Subcutaneous adipose tissue (tissue), 4 donors: ENCODE measurements around the gene DMXL2. TPM values are rescaled to one million over a fixed set of nuclear protein-coding genes. Genes with fewer than 3 reads are reported as not detected.

Source experiments
- total RNA-seq, 4 donors: library from RNA; depleted of rRNA; stranded (reverse); fragments of >200 nt; gene quantifications; one replicate each; pipeline ENCODE4 v1.1.0, GENCODE V29; 2016
- TF ChIP-seq, protein P1 (sequence below): fragments of 450-650 bp; IDR thresholded peaks from one replicate; pipeline ENCODE4 v1.5.1; 2016; ENCODE audit warnings: low read depth, mild to moderate bottlenecking, control low read depth, antibody characterized with exemption, moderate library complexity

Gene DMXL2, protein sequence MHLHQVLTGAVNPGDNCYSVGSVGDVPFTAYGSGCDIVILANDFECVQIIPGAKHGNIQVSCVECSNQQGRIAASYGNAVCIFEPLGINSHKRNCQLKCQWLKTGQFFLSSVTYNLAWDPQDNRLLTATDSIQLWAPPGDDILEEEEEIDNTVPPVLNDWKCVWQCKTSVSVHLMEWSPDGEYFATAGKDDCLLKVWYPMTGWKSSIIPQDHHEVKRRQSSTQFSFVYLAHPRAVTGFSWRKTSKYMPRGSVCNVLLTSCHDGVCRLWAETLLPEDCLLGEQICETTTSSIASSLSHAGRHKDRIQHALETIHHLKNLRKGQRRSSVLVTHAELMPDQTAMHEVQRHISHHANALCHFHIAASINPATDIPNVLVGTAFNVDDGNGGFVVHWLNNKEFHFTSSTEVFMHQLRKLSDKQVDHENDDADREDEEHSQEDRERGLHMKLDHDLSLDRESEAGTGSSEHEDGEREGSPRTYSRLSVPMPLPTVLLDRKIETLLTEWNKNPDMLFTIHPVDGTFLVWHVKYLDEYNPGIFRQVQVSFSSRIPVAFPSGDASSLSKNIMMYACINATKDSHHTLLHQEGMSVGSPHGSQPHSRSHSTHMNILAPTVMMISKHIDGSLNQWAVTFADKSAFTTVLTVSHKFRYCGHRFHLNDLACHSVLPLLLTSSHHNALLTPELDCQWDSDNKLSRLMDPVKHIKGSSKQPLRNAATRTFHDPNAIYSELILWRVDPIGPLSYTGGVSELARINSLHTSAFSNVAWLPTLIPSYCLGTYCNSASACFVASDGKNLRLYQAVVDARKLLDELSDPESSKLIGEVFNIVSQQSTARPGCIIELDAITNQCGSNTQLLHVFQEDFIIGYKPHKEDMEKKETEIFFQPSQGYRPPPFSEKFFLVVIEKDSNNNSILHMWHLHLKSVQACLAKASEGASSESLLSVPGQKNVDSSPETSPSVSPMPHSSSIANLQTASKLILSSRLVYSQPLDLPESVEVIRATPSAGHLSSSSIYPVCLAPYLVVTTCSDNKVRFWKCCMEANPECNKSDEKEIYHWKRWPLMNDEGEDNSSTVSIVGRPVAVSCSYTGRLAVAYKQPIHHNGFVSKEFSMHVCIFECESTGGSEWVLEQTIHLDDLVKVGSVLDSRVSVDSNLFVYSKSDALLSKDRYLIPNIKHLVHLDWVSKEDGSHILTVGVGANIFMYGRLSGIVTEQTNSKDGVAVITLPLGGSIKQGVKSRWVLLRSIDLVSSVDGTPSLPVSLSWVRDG (N-terminal part only)
- total RNA-seq: 100 to 1,000 TPM in 1 of 4 donors, 10 to 100 TPM in 3; 35.2 to 215 (median 77.5) TPM

DNA sequence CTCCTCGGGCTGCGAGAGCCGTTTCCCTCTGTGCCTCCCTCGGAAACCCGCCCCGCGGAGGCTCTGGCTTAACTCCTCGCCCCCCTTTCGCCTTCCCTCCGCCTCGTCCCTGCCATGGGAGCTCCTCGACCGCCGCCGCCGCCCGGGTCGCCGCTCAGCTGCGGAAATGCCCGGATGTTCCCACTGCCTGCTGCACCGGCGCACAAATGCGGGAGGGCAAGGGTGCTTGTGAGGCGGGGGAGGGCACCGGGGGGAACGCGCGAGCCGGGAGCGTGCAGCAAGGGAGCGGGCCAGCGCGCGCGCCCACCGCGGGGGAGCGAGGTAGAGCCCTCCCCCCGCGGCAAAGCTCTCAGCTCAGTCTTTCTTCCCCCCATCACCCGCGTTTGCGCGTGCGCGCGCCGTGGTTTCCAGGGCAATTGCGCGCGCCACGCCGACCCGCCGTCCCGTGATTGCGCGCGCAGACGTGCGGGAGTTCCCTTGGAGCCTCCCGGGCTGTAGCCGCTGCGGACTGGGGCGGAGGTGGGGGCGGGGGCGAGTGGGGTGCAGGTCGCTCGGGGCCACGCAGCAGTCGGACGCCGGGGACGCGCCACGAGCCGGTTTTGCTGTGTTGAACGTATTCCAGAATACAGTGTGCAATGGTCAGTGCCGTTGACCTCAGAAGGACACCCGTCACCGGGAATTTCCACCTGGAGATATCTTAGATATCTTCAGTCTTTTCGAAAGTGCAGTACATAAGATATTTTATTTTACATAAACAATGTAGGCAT is at the start of gene DMXL2:
DMXL2 (minus strand) TSS at position 168 of the 767 bp plus-strand sequence. CDS start 226 bp downstream, outside the sequence.
- TF ChIP-seq, protein P1, sequence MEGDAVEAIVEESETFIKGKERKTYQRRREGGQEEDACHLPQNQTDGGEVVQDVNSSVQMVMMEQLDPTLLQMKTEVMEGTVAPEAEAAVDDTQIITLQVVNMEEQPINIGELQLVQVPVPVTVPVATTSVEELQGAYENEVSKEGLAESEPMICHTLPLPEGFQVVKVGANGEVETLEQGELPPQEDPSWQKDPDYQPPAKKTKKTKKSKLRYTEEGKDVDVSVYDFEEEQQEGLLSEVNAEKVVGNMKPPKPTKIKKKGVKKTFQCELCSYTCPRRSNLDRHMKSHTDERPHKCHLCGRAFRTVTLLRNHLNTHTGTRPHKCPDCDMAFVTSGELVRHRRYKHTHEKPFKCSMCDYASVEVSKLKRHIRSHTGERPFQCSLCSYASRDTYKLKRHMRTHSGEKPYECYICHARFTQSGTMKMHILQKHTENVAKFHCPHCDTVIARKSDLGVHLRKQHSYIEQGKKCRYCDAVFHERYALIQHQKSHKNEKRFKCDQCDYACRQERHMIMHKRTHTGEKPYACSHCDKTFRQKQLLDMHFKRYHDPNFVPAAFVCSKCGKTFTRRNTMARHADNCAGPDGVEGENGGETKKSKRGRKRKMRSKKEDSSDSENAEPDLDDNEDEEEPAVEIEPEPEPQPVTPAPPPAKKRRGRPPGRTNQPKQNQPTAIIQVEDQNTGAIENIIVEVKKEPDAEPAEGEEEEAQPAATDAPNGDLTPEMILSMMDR: no peak

DNA sequence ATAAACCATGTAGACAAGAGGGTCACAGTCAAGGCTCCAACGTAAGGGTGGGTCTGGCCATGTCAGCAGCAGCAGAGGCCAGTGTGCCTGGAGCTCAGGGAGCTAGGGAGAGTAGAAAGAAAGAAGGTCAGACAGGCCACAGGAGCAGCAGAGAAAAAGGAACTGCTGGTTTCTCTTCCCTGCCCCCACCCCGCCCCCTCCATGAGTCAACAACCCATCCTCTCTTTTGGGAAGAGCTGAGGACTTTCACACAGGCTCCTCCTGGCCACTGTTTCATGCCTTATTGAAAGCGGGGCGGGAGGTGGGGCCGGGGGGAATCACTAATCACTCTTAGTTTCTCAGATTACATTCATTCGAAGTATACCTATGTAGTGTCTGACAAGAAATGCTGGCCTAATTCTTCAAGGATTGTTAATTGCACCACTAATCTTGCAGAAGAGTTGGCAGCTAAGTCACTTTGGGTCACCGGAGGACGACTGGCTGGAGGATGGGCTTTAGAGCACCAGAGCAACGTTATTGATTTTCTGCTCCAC is 49.6 kb upstream of the DMXL2 start:
- TF ChIP-seq, protein P1: no peak

DNA sequence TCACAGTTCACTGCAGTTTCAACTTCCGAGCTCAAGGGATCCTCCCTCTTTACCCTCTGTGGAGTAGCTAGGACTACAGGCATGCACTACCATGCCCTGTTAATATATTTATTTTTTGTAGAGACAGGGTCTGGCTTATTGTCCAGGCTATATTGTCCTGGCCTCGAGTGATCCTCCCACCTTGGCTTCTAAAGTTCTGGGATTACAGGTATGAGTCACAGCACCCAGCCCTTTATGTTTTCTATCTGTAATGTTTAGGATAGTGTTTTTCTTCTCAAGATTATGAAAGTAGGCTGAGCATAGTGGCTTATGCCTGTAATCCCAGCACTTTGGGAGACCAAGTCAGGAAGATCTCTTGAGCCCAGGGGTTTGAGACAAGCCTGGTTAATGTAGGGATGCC is 46.8 kb upstream of the DMXL2 start:
- TF ChIP-seq, protein P1: no peak

DNA sequence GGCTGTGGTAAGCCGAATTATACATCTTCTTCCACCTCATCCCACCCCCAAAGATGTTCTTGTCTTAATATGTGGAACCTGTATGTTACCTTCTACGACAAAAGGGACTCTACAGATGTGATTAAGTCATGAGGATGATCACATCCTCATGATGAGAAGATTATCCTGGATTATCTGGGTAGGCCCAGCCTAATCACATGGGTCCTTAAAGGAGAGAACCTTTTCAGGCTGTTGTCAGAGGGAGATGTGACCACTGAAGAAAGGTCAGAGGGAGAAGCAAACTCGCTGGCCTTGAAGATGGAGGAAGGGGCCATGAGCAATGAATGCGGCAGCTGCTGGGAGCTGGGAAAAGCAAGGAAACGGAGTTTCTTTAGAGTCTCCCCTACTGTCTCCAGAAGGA is 45.9 kb upstream of the DMXL2 start:
- TF ChIP-seq, protein P1: no peak

DNA sequence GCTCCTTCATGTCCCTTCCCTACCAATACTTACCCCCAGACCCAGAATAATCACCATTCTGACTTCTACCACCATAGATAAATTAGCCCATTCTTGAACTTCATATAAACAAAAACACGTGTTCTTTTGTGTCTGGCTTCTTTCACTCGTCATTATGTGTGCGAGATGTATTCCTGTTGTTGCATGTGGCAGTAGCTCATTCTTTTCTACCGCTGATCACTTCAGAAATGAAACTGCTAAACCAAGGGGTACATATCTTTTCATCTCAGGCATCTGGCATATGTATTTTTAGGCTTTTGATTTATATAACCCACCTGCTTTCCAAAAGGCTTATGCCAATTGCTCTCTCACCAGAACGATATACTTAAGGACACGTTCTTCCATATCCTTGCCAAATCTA is 44.9 kb upstream of the DMXL2 start:
- TF ChIP-seq, protein P1: no peak

DNA sequence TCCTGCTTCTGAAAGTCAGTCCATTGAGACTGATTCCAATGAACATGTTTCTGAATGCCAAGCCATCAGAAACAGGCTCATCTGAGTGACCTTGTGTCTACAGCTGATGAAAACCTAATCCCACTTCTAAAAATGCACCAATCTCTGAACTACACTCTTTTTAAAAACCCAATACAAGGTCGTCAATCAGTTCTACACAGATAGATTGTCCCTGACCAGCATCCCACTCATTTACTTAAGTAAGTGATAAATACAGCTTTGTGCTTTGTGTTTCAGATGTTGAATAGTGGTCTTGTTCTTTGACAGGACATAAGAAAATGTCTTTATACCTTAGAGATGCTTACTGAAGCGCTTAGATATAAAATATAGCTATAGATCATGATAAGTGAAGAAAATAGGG is 38.5 kb upstream of the DMXL2 start:
- TF ChIP-seq, protein P1: no peak
